ENCODE results near the gene RNF130. TPM values are rescaled to one million over a fixed set of nuclear protein-coding genes. Genes with fewer than 3 reads are reported as not detected.

The RNF130 gene
- total and polyA plus RNA-seq, 9 of the 15 experiments (the other 6 are each of a cell fraction or from before 2014, with no cell fraction given), result 5.8 to 39.4 (median 27.1) TPM

- TF ChIP-seq, protein P1, sequence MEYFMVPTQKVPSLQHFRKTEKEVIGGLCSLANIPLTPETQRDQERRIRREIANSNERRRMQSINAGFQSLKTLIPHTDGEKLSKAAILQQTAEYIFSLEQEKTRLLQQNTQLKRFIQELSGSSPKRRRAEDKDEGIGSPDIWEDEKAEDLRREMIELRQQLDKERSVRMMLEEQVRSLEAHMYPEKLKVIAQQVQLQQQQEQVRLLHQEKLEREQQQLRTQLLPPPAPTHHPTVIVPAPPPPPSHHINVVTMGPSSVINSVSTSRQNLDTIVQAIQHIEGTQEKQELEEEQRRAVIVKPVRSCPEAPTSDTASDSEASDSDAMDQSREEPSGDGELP (CRISPR knock-in tag; IDR thresholded peaks at IDR 0.05; ENCODE audit: borderline replicate concordance), result peak; percentile 53; the same call in 1 of the 2 replicates
- TF ChIP-seq NCOR1 (IDR thresholded peaks at IDR 0.05) (peak; percentile 38), CXXC5 (CRISPR knock-in tag; IDR thresholded peaks at IDR 0.05) (0 out of 2 replicates have a peak, but pooled peaks have one; percentile 48), SMARCB1 (IDR thresholded peaks at IDR 0.05; ENCODE audit: insufficient read length, low read depth) (peak; percentile 47), CBFA2T3 (IDR thresholded peaks at IDR 0.05) (peak; percentile 77), HDAC8 (tag; IDR thresholded peaks at IDR 0.05) (0 out of 2 replicates have a peak, but pooled peaks have one; percentile 36), NFRKB (IDR thresholded peaks at IDR 0.05; ENCODE audit: low read depth) (no peak), TRIM24 (IDR thresholded peaks at IDR 0.05) (peak in 1 of 2 experiments; percentile 19; a peak in 1 of 4 replicates), ZNF282 (CRISPR knock-in tag; IDR thresholded peaks at IDR 0.05) (no peak), STAT5A (IDR thresholded peaks at IDR 0.05; ENCODE audit: borderline replicate concordance, low read length) (no peak), GATA2 (CRISPR knock-in tag; IDR thresholded peaks at IDR 0.05) (peak; percentile 64), RBBP5 (IDR thresholded peaks at IDR 0.05; ENCODE audit: borderline replicate concordance, insufficient read depth, low read length, poor library complexity, severe bottlenecking) (peak; percentile 30), MCM5 (IDR thresholded peaks at IDR 0.05; ENCODE audit: low read depth) (no peak)
- TF ChIP-seq, protein P2, sequence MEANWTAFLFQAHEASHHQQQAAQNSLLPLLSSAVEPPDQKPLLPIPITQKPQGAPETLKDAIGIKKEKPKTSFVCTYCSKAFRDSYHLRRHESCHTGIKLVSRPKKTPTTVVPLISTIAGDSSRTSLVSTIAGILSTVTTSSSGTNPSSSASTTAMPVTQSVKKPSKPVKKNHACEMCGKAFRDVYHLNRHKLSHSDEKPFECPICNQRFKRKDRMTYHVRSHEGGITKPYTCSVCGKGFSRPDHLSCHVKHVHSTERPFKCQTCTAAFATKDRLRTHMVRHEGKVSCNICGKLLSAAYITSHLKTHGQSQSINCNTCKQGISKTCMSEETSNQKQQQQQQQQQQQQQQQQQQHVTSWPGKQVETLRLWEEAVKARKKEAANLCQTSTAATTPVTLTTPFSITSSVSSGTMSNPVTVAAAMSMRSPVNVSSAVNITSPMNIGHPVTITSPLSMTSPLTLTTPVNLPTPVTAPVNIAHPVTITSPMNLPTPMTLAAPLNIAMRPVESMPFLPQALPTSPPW (CRISPR knock-in tag; IDR thresholded peaks at IDR 0.05), result peak; percentile 65; the same call in 1 of the 2 replicates
- TF ChIP-seq, protein P3, sequence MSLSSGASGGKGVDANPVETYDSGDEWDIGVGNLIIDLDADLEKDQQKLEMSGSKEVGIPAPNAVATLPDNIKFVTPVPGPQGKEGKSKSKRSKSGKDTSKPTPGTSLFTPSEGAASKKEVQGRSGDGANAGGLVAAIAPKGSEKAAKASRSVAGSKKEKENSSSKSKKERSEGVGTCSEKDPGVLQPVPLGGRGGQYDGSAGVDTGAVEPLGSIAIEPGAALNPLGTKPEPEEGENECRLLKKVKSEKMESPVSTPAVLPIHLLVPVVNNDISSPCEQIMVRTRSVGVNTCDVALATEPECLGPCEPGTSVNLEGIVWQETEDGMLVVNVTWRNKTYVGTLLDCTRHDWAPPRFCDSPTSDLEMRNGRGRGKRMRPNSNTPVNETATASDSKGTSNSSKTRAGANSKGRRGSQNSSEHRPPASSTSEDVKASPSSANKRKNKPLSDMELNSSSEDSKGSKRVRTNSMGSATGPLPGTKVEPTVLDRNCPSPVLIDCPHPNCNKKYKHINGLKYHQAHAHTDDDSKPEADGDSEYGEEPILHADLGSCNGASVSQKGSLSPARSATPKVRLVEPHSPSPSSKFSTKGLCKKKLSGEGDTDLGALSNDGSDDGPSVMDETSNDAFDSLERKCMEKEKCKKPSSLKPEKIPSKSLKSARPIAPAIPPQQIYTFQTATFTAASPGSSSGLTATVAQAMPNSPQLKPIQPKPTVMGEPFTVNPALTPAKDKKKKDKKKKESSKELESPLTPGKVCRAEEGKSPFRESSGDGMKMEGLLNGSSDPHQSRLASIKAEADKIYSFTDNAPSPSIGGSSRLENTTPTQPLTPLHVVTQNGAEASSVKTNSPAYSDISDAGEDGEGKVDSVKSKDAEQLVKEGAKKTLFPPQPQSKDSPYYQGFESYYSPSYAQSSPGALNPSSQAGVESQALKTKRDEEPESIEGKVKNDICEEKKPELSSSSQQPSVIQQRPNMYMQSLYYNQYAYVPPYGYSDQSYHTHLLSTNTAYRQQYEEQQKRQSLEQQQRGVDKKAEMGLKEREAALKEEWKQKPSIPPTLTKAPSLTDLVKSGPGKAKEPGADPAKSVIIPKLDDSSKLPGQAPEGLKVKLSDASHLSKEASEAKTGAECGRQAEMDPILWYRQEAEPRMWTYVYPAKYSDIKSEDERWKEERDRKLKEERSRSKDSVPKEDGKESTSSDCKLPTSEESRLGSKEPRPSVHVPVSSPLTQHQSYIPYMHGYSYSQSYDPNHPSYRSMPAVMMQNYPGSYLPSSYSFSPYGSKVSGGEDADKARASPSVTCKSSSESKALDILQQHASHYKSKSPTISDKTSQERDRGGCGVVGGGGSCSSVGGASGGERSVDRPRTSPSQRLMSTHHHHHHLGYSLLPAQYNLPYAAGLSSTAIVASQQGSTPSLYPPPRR (CRISPR knock-in tag; IDR thresholded peaks at IDR 0.05; ENCODE audit: borderline replicate concordance), result no peak
Observed at GRCh38 chr5:180084638-180085561, 13.3 kb upstream of the RNF130 start (continued).
